ENCODE measurements around the gene GOLGA8R.
"Not testable (repeated sequence)": the region's sequence is repeated elsewhere in the genome, so short reads cannot be mapped to it uniquely, and the experiment has no call there.

GOLGA8R gene

DNA sequence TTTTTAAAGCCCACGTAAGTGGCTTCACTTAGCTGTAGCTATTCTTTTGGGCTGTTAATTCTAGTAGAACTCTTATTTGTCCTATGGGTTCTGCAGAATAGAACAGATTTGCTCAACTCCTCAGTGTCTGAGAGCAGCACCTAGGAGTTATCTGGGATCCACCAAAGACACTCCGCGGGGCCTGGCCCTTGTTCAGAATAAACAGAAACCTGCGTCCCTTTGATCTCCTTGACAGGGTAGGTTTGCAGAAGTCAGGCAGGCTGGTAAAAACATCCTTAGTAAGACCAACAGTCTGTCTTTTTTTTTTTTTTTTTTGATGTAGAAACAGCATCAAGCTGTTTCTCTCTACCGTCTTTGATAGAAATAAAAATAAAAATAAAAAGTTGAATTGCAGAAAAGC is 52.7 kb downstream of the GOLGA8R start:
- not testable (repeated sequence) for H3K4me3 ChIP-seq (replicated peaks in 1 of 2; ENCODE audit: low read depth in 2 of 2, low read length in 2 of 2); DNase-seq (ENCODE audit: low read depth in 2 of 2)

- H3K4me3 ChIP-seq (replicated peaks in 1 of 2; ENCODE audit: low read depth in 2 of 2, low read length in 2 of 2); DNase-seq (ENCODE audit: low read depth in 2 of 2): not testable (repeated sequence)
Observed at GRCh38 chr15:30360990-30361389, 53.1 kb downstream of the GOLGA8R start.

DNA sequence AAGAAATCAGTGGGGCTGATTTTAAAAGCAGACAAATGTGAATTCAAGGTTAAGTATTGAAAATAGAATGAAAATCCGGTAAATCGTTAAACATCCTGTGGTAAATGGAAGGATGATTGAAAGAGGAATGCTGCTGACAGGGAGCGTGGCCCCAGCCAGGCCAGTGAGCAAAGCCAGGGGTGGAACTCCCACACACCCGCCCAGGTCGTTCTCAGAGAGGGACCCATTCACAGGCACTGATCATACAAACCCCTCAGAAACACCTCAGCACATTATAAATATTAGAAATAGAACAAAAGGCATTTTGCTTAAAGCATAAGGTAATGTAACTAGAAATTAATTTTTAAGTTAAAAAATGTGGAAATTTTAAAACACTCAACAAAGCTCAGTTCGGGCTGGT is 59.0 kb downstream of the GOLGA8R start:
- not testable (repeated sequence) for DNase-seq (ENCODE audit: low read depth in 2 of 2)

More for the DNA sequence above, 59.0 kb downstream of the GOLGA8R start:
- not testable (repeated sequence) for H3K4me3 ChIP-seq (replicated peaks in 1 of 2; ENCODE audit: low read depth in 2 of 2, low read length in 2 of 2)

Measured in cardiac fibroblast (primary cell).